IPS-11a (cell line): ENCODE measurements around the gene FABP2.
"Not testable (repeated sequence)": the region's sequence is repeated elsewhere in the genome, so short reads cannot be mapped to it uniquely, and the experiment has no call there.

Source experiments
- H3K4me3 ChIP-seq: one replicate; pipeline ENCODE4 v1.5.1; 2013; ENCODE audit warnings: low read depth, low read length, control low read depth

Gene FABP2

GRCh38 chr4:119321921-119322687 is at the start of gene FABP2:
Gene FABP2, minus strand, starts transcription at chr4:119322138. Its CDS starts 36 bp downstream, at chr4:119322102.
- no peak within 1 kb of the TSS for H3K4me3 ChIP-seq

- H3K4me3 ChIP-seq, result not testable (repeated sequence)
Measured at GRCh38 chr4:119370951-119371683, 49.2 kb upstream of the FABP2 start.

DNA sequence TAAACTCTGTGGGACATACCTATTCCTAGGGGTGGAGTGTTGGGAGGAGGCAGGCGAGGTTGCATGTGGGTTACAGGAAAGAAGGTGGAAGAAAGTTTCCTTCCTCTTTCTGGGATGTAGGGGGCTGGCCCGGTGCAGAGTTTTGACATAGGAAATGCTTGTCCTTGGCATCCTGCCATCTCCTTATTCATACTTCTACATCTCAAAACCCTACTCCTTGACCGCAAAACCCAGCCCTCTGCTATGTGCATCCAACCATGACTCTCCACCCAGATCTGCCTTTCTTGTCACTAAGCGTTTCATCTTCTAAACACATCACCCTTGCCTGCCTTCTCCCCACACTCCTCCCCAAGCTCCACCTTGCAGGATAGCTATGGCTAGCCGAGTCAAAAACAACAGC is 48.5 kb upstream of the FABP2 start:
- H3K4me3 ChIP-seq, result not testable (repeated sequence)

DNA sequence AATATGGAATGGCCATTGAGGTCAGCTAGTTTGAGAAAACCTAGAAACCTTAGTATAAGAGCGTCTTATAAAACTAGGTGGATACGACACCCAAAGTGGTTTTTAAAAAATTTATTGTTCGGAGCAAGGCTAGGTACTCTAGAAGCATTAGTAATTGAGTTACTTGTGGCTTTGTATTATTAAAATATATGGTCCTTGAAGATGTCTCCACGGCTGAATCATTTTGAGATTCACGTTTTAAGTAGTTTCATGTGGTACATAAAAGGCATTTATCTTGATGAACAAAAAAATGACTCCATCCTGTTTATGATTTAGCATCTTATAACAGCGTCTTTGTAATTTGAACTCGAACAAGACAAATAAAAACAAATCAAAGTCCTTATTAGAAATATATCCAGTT is 44.9 kb upstream of the FABP2 start:
- not testable (repeated sequence) for H3K4me3 ChIP-seq

GRCh38 chr4:119364203-119364602 is 42.3 kb upstream of the FABP2 start:
- not testable (repeated sequence) for H3K4me3 ChIP-seq

GRCh38 chr4:119363372-119363771 is 41.4 kb upstream of the FABP2 start:
- H3K4me3 ChIP-seq, result not testable (repeated sequence)

GRCh38 chr4:119362413-119362812 is 40.5 kb upstream of the FABP2 start:
- H3K4me3 ChIP-seq, result not testable (repeated sequence)

DNA sequence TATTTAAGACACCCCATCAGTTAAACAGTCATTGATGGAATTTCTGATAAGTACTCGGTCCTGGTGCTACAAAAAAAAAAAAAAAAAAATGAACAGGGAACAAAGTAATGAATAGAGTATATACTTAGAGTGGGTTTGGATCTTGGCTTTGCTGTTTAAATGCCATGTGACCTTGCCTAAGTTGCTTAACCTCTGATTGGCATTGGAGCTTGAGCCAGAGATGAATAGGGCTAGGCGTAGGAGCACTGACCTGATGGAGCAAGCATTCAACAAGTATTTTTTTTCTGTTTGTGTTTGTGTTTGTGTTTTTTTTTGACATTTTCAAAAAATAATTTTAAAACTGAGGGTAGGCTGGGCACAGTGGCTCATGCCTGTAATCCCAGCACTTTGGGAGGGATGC is 37.9 kb upstream of the FABP2 start:
- H3K4me3 ChIP-seq, result not testable (repeated sequence)

- not testable (repeated sequence) for H3K4me3 ChIP-seq
Measured at GRCh38 chr4:119356796-119357195, 34.9 kb upstream of the FABP2 start.

- not testable (repeated sequence) for H3K4me3 ChIP-seq
Measured at GRCh38 chr4:119356041-119356440, 34.1 kb upstream of the FABP2 start.

DNA sequence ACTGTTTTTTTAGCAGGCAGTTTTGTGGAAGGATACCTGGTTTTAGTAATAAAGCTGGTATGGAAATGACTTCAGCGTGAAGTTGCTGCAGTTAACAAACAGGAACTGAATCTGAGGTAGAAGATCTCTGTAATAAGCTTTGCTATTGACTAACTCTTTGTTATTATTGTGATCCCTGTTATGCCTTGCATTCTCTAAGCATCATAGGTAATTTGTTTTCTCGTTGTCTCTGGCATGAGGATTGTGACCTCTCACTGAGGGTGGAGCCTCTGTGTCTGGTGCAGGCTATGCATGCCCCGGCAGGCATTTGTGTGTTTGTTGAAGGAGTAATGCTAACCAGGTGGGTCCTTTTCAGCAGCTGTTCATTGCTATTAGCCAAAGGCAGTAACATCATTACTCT is 31.4 kb upstream of the FABP2 start:
- not testable (repeated sequence) for H3K4me3 ChIP-seq

- H3K4me3 ChIP-seq, result not testable (repeated sequence)
Measured at GRCh38 chr4:119348169-119348568, 26.2 kb upstream of the FABP2 start.

DNA sequence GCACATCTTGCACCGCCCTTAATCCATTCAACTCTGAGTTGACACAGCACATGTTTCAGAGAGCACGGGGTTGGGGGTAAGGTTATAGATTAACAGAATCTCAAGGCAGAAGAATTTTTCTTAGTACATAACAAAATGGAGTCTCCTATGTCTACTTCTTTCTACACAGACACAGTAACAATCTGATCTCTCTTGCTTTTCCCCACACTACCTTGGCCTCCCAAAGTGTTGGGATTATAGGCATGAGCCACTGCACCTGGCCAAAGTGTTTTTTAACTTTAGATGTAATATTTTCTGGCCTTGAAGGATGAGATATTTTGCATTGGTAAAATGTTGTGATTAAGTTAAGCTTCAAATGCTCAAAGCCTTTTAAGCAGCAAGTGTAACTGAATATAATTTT is 21.4 kb upstream of the FABP2 start:
- H3K4me3 ChIP-seq, result not testable (repeated sequence)

DNA sequence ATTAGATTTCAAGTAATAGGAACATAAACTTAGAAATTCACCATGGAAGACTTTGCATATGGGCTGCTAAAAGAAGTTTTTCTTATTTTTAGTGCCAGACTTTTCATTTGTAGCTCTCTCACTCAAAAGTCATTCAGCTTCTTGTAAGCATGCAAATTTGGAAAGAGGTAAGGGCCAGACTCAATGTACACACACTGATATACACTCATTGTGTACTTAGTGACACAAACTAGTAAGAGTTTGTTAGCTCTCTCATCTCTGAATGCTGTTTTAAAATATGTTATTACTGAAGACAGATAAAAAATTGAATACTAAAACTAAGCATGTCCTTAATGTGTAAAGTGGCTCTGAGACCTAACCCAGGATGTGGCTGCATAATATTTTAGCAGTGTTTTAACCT is 18.0 kb upstream of the FABP2 start:
- not testable (repeated sequence) for H3K4me3 ChIP-seq

GRCh38 chr4:119337010-119337409 is 15.1 kb upstream of the FABP2 start:
- H3K4me3 ChIP-seq, result no peak overlapping the region

- H3K4me3 ChIP-seq, result not testable (repeated sequence)
Measured at GRCh38 chr4:119336332-119336979, 14.5 kb upstream of the FABP2 start.

- H3K4me3 ChIP-seq, result no peak overlapping the region
Measured at GRCh38 chr4:119329835-119330620, 8.1 kb upstream of the FABP2 start.

DNA sequence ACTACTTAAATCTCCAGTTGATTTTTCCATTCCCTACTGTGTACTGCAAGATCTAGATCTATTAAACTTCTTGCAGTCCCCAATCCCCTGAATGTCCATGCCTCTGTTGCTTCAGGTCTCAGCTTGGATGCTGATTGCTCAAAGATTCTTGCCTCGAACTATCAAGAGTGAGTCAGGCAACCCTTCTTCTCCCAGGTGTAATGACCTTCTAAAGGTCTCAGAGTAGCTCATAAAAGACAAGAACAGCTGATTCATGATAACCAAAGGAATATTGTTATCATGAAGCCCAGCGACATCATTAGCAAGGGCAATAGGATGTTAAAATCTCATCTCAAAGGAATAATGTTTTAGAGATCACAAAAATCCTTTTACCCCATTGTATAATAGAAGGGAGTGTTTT is 6.8 kb upstream of the FABP2 start:
- no peak overlapping the region for H3K4me3 ChIP-seq

DNA sequence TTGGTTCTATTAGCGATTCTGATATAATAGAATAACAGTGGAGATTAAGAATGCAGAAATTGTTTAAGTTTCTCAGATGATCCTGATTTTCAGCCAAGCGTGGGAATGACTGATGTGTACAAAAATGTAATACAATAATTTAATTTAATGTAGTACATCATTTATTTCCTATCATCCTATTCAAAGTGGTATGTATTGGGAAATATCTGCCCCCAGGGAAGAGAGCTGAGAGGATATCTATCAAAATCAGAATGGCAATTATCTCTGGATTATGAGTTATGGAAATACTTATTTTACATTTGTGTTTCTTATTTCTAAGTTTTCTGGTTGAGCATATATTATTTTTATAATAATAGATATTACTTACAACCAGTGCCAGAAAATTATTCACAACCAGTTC is 3.9 kb downstream of the FABP2 start:
- no peak overlapping the region for H3K4me3 ChIP-seq

- H3K4me3 ChIP-seq, result no peak overlapping the region
Measured at GRCh38 chr4:119315036-119315435, 6.9 kb downstream of the FABP2 start.

DNA sequence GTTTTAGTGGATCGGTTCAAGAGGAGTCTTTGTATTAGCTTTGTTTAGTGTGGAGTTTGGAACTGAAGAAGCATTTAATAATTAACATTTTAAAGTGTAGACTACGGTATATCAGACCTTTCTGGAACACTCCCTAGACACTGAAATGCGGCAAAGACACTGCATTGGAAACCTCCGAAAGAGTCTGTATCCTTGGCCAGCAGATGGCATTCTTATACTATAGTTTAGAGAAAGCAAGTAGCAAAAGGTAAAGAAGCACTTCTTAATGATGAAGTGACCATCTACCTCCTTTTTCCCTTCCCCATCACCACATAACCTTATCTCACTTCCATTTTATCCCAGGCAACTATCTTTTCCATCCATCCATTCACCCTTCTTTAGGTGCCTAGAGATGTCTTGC is 7.6 kb downstream of the FABP2 start:
- H3K4me3 ChIP-seq, result no peak overlapping the region
